NCI-H2227 treated with DMSO at 0.1 percent for 48 hours (cell line): ENCODE results near the gene CARD14.
"Not testable (repeated sequence)": the region's sequence is repeated elsewhere in the genome, so short reads cannot be mapped to it uniquely, and the experiment has no call there.

ENCODE experiments used
- DNase-seq: peaks from one replicate; lab custom pipeline; 2025; lab: John Stamatoyannopoulos, UW

The CARD14 gene

DNA sequence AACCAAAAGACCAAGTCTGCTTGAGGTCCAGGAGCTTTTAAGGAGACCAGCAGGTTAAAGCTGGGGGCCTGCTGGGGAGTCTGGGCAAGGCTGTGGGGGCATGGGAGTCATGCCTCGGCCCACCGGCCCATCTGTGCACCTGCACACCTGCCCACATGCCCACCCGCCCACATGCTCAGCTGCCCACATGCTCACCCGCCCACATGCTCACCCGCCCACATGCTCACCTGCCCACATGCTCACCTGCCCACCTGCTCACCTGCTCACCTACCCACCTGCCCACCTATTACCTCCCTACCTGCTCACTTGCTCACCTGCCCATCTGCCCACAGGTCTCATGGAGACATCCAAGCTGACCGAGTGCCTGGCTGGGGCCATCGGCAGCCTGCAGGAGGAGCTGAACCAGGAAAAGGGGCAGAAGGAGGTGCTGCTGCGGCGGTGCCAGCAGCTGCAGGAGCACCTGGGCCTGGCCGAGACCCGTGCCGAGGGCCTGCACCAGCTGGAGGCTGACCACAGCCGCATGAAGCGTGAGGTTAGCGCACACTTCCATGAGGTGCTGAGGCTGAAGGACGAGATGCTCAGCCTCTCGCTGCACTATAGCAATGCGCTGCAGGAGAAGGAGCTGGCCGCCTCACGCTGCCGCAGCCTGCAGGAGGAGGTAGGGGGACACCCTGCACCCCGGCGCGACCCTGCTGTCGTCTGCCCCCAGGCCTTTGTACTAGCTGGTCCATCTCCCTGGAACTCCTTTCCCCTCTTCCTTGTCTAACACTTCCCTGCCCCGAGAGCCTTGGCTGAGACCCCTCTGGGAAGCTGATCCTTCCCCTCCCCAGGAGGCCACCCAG lies 14.0 kb downstream of the CARD14 start:
- no peak for DNase-seq

DNA sequence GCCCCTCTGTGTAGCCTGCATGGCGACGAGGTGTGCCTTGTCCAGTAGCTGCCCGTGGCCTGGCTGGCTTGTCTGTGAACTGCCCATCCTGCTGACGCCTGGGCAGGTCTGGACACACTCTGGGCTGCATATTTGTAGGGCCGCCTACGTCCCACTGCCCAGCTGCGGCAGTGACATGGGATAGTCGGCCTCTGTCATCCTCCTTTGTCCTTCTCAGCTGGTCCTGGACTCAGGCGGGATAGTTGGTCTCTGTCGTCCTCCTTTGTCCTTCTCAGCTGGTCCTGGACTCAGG lies 14.5 kb downstream of the CARD14 start:
- no peak for DNase-seq

DNA sequence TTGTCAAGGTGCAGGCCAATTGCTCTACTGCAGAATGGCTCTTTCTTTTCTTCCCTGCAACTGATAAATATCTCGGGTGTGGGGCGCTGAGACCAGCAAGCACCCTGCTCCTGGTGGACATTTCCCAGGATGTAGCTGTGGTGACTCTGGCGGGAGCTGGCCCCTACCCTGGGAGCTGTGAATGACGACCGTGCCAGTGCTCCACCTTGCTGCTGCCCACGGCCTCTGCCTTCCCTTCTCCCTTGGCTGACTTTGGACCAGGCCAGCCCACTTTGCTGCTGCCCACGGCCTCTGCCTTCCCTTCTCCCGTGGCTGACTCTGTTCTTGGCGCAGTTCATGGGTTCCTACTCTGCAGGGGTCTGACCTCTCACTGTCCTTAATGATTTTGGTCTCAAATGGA lies 16.1 kb downstream of the CARD14 start:
- no peak for DNase-seq

DNA sequence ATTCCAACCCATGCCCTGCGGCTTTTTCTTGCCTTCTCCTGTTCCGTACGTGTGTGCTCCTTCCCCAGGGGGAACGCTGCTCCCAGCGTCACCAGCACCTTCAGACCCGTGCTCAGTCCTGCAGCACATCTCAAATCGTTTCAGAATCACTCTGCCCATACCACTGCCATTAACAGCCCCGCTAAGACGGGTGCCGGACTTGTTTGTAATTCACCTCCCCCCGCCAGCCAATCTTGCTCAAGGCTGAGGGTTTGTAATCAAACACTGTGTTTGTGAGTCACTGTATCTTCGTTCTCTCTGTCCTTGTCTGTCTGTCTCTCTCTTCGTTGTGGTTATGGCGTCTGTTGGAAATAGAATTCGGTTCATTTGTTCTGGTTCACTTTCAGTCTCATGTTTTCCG lies 17.3 kb downstream of the CARD14 start:
- DNase-seq = no peak

DNA sequence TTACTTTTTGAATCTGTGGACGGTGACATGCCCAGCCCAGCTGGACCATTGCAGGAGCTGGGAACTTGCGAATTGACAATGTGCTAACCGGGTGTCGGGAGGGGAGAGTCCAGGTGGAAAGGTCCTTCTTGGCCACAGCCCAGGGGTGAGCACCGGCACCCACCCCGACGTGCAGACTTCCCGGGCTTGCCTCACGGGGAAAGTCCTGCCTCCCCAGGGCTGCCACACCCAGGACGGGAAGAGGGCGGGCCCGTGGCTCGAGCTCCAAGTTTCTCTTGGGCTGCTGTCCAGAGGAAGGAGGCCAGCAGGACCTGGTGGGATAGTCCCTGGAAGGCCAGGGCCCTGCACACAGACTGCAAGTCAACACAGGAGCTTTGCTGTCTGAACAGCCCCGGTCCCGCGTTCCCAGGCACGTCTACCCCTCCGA lies 17.7 kb downstream of the CARD14 start:
- no peak for DNase-seq

DNA sequence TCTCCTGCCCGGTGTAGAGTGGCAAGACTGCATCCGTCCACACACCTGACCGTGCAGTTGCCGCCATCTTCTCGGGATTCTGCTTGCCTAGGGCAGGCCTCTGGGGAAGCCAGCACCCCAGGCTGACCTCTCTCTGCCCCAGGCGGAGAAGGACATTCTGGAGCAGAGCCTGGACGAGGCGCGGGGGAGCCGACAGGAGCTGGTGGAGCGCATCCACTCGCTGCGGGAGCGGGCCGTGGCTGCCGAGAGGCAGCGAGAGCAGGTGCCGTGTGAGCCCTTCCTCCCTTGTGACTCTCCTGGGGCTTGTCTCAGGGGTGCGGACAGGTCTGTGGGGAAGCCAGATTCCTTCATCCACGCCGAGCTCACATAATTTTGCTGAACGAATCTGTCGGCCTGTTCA lies 19.8 kb downstream of the CARD14 start:
- no peak for DNase-seq

DNA sequence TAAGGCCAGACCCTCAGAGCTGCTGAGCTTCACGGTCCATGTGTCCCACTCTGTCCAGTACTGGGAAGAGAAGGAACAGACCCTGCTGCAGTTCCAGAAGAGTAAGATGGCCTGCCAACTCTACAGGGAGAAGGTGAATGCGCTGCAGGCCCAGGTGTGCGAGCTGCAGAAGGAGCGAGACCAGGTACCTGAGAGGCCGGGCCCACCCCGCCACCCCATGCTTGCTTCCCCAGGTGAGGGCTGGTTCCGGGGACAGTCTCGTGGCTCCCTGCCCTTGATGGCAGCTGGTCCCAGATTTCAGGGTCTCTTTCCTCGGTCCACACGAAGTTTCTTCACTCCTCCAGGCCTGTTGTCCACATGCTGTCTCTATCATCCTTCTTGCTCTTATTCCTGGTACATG lies 20.9 kb downstream of the CARD14 start:
- DNase-seq = no peak

DNA sequence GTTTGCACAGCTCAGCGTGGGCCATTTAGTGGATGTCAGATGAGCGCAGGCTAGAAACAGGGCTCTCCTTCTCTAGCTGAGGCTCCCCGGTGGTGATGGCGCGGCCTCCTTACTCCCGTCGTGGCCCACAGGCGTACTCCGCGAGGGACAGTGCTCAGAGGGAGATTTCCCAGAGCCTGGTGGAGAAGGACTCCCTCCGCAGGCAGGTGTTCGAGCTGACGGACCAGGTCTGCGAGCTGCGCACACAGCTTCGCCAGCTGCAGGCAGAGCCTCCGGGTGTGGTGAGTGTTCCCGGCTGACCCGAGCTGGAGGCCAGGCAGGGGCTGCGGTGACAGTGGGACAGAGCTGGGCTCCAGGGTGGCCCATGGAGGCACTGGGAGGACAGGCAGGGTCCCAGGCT lies 21.4 kb downstream of the CARD14 start:
- DNase-seq = no peak

DNA sequence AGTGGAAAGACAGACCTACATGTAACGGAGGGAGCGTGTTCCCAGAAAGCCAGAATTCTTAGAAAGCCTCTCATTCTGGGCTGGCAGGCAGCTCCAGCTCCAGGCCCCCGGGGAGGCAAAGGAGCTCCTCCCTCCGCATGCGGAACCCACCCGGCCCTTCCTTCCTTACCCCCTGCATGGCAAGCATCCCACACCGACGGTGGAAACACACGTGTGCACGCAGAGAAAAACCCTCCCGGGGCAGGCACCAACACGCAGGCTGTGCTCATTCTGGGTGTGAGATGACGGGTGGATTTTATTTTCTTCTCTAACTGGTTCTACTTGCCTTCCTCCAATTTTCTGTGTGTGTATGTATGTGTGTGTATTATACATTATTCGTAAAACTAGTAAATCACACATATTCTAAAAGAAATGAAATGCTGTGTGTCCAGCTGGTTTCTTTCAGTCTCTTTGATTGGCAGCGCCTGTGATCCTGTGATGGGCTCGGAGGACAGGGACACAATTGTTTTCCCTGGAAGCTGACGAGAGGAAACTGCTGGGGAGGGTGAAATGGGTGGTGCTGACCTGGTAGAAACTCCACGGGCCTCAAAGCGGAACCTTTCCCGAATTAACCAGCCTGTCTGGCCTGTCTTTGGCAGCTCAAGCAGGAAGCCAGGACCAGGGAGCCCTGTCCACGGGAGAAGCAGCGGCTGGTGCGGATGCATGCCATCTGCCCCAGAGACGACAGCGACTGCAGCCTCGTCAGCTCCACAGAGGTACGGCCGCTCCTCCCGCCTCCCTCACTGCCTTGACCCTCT lies 22.2 kb downstream of the CARD14 start:
- no peak for DNase-seq

- no peak for DNase-seq
These were observed 25.3 kb downstream of the CARD14 start for GRCh38 chr17:80195141-80195540.

- no peak for DNase-seq
These were observed 26.1 kb downstream of the CARD14 start for GRCh38 chr17:80195671-80196529.

- no peak for DNase-seq
These were observed 26.8 kb downstream of the CARD14 start for GRCh38 chr17:80196652-80197051.

DNA sequence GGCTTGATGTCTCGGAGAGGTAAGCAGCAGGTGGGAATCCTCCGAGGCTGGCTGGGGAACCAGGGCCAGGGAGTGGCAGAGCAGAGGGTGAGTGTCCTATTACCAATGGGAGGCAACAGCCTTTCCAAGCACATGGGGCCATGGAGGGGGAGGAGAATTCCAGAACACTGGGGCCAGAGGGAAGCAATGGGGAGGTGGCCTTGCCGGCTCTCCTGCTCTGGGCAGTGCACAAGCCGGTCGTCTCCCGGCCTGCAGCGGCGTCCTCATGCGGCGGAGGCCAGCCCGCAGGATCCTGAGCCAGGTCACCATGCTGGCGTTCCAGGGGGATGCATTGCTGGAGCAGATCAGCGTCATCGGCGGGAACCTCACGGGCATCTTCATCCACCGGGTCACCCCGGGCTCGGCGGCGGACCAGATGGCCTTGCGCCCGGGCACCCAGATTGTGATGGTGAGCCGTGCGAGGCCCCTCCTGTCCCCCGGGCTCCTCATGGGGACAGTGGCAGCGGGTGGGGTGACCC lies 28.4 kb downstream of the CARD14 start:
- no peak for DNase-seq

- DNase-seq = not testable (repeated sequence)
These were observed 29.5 kb downstream of the CARD14 start for GRCh38 chr17:80199295-80199694.

DNA sequence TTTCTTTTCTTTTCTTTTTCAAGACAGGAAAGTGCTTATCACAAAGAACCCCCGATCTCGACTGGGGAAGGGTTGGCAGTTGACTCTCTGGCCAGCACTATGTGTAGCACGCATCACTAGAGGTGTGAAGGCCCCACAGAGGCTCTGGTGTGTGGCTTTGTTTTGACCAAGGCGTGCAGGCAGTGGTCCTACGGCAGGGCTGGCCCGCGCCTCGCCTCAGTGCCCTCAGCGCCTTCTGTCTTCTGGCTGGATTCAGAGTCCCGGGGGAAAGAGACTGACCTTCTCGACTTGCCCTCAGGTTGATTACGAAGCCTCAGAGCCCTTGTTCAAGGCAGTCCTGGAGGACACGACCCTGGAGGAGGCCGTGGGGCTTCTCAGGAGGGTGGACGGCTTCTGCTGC lies 31.6 kb downstream of the CARD14 start:
- DNase-seq = no peak

GRCh38 chr17:80202197-80202596 lies 32.4 kb downstream of the CARD14 start:
- no peak for DNase-seq

- DNase-seq = no peak
These were observed 33.7 kb downstream of the CARD14 start for GRCh38 chr17:80203471-80203963.

- no peak for DNase-seq
These were observed 35.0 kb downstream of the CARD14 start for GRCh38 chr17:80204626-80205468.

- no peak for DNase-seq
These were observed 36.0 kb downstream of the CARD14 start for GRCh38 chr17:80205811-80206210.

GRCh38 chr17:80208050-80208449 lies 38.2 kb downstream of the CARD14 start:
- no peak for DNase-seq

- DNase-seq = no peak
These were observed 39.9 kb downstream of the CARD14 start for GRCh38 chr17:80209765-80210164.
